ENCODE measurements around the gene FAM177B.

Gene FAM177B

GRCh38 chr1:222788402-222789156 lies 51.6 kb downstream of the FAM177B start:
- DNase-seq = no peak

- DNase-seq = no peak
These were observed 53.1 kb downstream of the FAM177B start for GRCh38 chr1:222790115-222790514.

- no peak for DNase-seq
These were observed 53.5 kb downstream of the FAM177B start for GRCh38 chr1:222790520-222790919.

- DNase-seq = no peak
These were observed 54.2 kb downstream of the FAM177B start for GRCh38 chr1:222791006-222791710.

GRCh38 chr1:222792744-222793143 lies 55.7 kb downstream of the FAM177B start:
- DNase-seq = no peak

GRCh38 chr1:222794656-222795474 lies 57.9 kb downstream of the FAM177B start:
- no peak for DNase-seq

GRCh38 chr1:222798116-222798515 lies 61.1 kb downstream of the FAM177B start:
- DNase-seq = no peak

- DNase-seq = no peak
These were observed 62.0 kb downstream of the FAM177B start for GRCh38 chr1:222798975-222799374.

Data from activated gamma-delta T cell treated with Interleukin-2 at 50 U/mL for 16 hours (primary cell).